Calu3 (cell line): Measurements from ENCODE around the gene ISOC2. TPM values are rescaled to one million over a fixed set of nuclear protein-coding genes. Genes with fewer than 3 reads are reported as not detected.
"Not testable (repeated sequence)": the region's sequence is repeated elsewhere in the genome, so short reads cannot be mapped to it uniquely, and the experiment has no call there.

Experiments
- BruUV-seq: library from RNA; stranded (reverse); fragments of 400-500 nt; replicated peaks from 2 replicates; lab custom pipeline; 2021; lab: Mats Ljungman, UMichigan
- CTCF ChIA-PET: fragments of 300-600 bp; sonication (Branson Sonifier 250); formaldehyde crosslinking; loops from one replicate; lab custom pipeline; 2022; ENCODE audit warnings: antibody characterized with exemption; lab: Charles Lee
- DNase-seq: peaks from one replicate; pipeline ENCODE4 v3.0.0; 2022
- H3K27ac Mint-ChIP-seq: one replicate; pipeline ENCODE4 v1.8.0; 2022; ENCODE audit warnings: mixed read lengths; ENCODE audit not compliant: unreplicated experiment
- H3K27me3 Mint-ChIP-seq: one replicate; pipeline ENCODE4 v1.8.0; 2022; ENCODE audit warnings: mixed read lengths; ENCODE audit not compliant: unreplicated experiment
- H3K36me3 Mint-ChIP-seq: one replicate; pipeline ENCODE4 v1.8.0; 2022; ENCODE audit warnings: mild to moderate bottlenecking, moderate library complexity, mixed read lengths; ENCODE audit not compliant: insufficient read depth, unreplicated experiment
- H3K4me1 Mint-ChIP-seq: one replicate; pipeline ENCODE4 v1.8.0; 2022; ENCODE audit warnings: mild to moderate bottlenecking, low read depth, mixed read lengths; ENCODE audit not compliant: unreplicated experiment
- H3K4me3 Mint-ChIP-seq: one replicate; pipeline ENCODE4 v1.8.0; 2022; ENCODE audit warnings: mild to moderate bottlenecking, low read depth, moderate library complexity, mixed read lengths; ENCODE audit not compliant: unreplicated experiment
- H3K9me3 Mint-ChIP-seq: one replicate; pipeline ENCODE4 v1.8.0; 2022; ENCODE audit warnings: low read depth, mixed read lengths; ENCODE audit not compliant: unreplicated experiment
- intact Hi-C: fragments of 100-400 bp; cut with micrococcal nuclease; formaldehyde crosslinking; loops from one replicate; pipeline ENCODE4 v1.10.0; 2022; ENCODE audit not compliant: unreplicated experiment
- total RNA-seq: library from RNA; stranded (reverse); gene quantifications from 2 replicates; pipeline ENCODE4 v1.2.3, GENCODE V29; 2022
- TF ChIP-seq, protein P1 (sequence below): fragments of 200-600 bp; IDR thresholded peaks from one replicate; pipeline ENCODE4 v1.8.0; 2022; ENCODE audit warnings: antibody characterized with exemption; ENCODE audit not compliant: unreplicated experiment

The ISOC2 gene
- total RNA-seq, 1 experiment from 2014 or later: 44.9 TPM

DNA sequence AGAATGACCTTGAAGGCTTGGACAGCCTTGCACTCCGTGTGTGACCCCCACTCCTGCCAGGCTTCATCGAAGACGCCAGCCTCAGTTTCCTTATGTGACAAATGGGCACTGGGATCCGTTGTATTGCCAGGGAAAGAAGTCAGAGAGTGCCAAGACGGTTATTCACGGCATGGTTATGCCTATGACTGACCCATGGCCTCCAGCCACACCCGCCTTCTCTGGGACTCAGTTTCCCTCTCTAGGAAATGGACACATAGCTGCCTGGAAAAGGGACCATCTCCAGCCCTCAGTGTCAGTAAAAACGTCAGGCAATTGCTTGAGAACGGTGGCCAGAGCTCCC lies 52.9 kb downstream of the ISOC2 start:
- Mint-ChIP-seq H3K27me3 (peaks cover 24% of the 10 kb centered on the region), H3K4me1 (peaks cover 17% of the 10 kb centered on the region), H3K9me3 (peaks cover 2% of the 10 kb centered on the region), H3K36me3 (peaks cover 56% of the 10 kb centered on the region), H3K4me3 (peak overlapping the region; percentile 78), H3K27ac (peak overlapping the region; percentile 96)
- no peak for DNase-seq
- intact Hi-C loops: no loop called here
- CTCF ChIA-PET: no interaction called here
- TSS peak; percentile 76 for BruUV-seq
- TF ChIP-seq, protein P1, sequence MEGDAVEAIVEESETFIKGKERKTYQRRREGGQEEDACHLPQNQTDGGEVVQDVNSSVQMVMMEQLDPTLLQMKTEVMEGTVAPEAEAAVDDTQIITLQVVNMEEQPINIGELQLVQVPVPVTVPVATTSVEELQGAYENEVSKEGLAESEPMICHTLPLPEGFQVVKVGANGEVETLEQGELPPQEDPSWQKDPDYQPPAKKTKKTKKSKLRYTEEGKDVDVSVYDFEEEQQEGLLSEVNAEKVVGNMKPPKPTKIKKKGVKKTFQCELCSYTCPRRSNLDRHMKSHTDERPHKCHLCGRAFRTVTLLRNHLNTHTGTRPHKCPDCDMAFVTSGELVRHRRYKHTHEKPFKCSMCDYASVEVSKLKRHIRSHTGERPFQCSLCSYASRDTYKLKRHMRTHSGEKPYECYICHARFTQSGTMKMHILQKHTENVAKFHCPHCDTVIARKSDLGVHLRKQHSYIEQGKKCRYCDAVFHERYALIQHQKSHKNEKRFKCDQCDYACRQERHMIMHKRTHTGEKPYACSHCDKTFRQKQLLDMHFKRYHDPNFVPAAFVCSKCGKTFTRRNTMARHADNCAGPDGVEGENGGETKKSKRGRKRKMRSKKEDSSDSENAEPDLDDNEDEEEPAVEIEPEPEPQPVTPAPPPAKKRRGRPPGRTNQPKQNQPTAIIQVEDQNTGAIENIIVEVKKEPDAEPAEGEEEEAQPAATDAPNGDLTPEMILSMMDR: no peak

DNA sequence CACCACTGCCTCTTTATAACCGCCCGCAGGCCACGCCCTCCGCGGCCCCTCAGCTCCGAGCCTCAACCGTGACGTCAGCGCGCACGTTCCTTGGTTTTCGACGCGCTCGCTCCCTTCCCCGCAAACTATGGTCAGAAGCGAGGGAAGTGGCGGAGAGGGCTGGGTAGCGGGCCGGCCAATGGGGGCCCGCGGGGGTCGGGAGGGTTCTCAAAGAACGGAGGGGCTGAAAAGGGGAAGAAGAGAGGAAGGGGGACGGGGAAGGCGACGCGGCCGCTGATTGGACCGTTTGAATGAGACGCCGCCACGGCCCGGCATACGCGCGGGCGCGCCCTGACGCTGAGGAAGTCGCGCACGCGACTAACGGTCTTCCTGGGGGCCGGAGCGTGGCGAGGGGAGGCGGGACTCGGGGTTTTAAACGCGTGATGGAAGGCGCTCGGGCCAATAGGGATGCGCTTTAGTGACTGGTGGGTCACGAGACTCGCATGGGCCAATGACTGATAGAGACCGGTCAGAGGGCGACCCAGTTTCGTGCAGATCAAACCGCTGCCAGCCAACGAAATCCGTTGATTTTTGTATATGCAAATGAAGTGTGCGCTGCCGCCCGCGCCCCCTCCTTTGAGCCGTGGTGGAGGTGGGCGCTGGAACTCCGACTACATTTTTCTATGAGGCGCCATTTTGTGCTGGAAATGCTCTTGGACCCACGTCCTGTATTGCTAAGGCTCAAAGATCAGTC lies 53.5 kb downstream of the ISOC2 start:
- Mint-ChIP-seq H3K27me3 (peaks cover 24% of the 10 kb centered on the region), H3K27ac (peak overlapping the region; percentile 96), H3K4me1 (peaks cover 17% of the 10 kb centered on the region), H3K36me3 (peaks cover 61% of the 10 kb centered on the region), H3K4me3 (peak overlapping the region; percentile 78), H3K9me3 (peaks cover 2% of the 10 kb centered on the region)
- CTCF ChIA-PET: interaction anchor here (0.7 to 1.4 kb wide), 2 partner anchors 21 to 248 kb away, joined by 3 read pairs; no protein-coding TSS in a partner anchor
- BruUV-seq: no TSS peak
- peak; percentile 98 for DNase-seq
- TF ChIP-seq, protein P1: no peak
- intact Hi-C loops: no loop called here

DNA sequence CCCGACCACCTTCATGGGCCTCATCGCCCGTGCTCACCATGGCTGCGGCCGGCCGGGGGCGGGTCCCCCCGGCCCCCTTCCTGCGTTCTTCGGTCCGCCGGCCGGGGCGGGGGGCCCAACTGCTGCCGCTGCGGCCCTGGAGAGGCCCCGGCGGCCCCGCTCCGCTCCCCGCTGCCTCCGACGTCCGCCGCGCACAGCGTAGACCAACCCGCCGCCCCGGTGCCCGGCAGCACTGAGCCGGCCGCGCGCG lies 54.0 kb downstream of the ISOC2 start, which contains the start of gene UBE2S:
UBE2S (minus strand) TSS at position 239 of the 250 bp plus-strand sequence; CDS start at position 40, 199 bp downstream.
- Mint-ChIP-seq H3K36me3 (peaks cover 66% of the 10 kb centered on the region), H3K4me1 (peaks cover 17% of the 10 kb centered on the region), H3K4me3 (peak within 1 kb of the TSS; percentile 78), H3K27me3 (peaks cover 24% of the 10 kb centered on the region), H3K27ac (peak within 1 kb of the TSS; percentile 96)
- H3K9me3 Mint-ChIP-seq, BruUV-seq, DNase-seq, intact Hi-C loops: not testable (repeated sequence)
- CTCF ChIA-PET: interaction anchor here (0.7 to 1.4 kb wide), 2 partner anchors 22 to 247 kb away, joined by 3 read pairs; no protein-coding TSS in a partner anchor

DNA sequence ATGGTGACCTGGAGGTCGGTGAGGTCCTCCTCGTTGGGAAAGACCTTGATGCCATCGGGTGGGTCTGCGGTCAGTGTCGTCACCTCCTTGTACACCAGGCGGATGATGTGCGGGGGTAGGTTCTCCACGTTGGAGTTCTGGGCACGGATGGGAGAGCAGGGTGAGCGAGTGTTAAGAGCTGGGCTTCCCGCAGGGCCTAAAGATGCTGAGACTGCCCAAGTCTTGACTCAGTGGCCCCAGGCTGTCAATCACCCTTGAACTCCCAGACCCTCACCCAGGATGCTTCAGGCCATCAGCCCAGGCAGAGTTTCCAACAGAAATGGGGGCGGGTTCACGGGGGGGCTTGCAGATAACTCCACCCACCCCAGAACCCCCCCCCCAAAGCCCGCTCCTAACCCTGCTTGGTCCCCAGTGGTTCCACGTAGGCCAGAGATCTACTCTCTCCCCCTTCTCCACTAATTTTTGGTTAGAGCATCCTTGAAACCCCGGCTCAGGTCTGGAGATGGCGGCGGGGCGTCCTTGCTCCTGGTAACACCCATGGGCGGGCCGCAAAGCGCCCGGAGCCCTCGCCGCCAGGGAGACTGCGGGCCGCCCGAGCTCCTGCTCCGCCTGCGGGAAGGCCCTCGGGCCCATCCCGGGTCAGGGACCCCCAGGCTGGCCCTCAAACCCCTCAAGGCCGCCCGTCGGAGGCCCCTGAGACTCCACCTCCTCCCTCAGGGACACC lies 54.5 kb downstream of the ISOC2 start:
- H3K36me3 Mint-ChIP-seq: peaks cover 71% of the 10 kb centered on the region
- intact Hi-C loops: no loop called here
- H3K27ac Mint-ChIP-seq: peak overlapping the region; percentile 96
- TSS peak; percentile 41 for BruUV-seq
- peak; percentile 32 for DNase-seq
- H3K27me3 Mint-ChIP-seq: peaks cover 24% of the 10 kb centered on the region
- H3K4me3 Mint-ChIP-seq: peak overlapping the region; percentile 78
- CTCF ChIA-PET: interaction anchor here (0.7 to 1.4 kb wide), 2 partner anchors 22 to 247 kb away, joined by 3 read pairs; no protein-coding TSS in a partner anchor
- TF ChIP-seq, protein P1: no peak
- H3K9me3 Mint-ChIP-seq: peaks cover 2% of the 10 kb centered on the region
- peaks cover 17% of the 10 kb centered on the region for H3K4me1 Mint-ChIP-seq
